ENCODE data around the gene AQP3.

- TF ChIP-seq TARDBP (IDR thresholded peaks at IDR 0.05) (no peak), L3MBTL2 (conservative IDR thresholded peaks at IDR 0.05) (no peak), LEF1 (IDR thresholded peaks at IDR 0.05; ENCODE audit: borderline replicate concordance) (no peak), SP1 (IDR thresholded peaks at IDR 0.05) (no peak), BHLHE40 (IDR thresholded peaks at IDR 0.05; ENCODE audit: borderline replicate concordance) (no peak), FOXM1 (IDR thresholded peaks at IDR 0.05; ENCODE audit: borderline replicate concordance) (no peak), ARNT (IDR thresholded peaks at IDR 0.05) (no peak)
Measured at GRCh38 chr9:33440204-33440603, 7.2 kb downstream of the AQP3 start.
